GM19468 (cell line): ENCODE measurements around the gene RSL24D1.

Source experiments
- ATAC-seq: cut with Tn5 transposase; IDR thresholded peaks from one replicate; pipeline ENCODE4 v1.9.1; 2021; ENCODE audit warnings: mild to moderate bottlenecking, moderate library complexity, moderate number of reproducible peaks; ENCODE audit not compliant: unreplicated experiment; ENCODE audit errors: extremely low read depth

The RSL24D1 gene

DNA sequence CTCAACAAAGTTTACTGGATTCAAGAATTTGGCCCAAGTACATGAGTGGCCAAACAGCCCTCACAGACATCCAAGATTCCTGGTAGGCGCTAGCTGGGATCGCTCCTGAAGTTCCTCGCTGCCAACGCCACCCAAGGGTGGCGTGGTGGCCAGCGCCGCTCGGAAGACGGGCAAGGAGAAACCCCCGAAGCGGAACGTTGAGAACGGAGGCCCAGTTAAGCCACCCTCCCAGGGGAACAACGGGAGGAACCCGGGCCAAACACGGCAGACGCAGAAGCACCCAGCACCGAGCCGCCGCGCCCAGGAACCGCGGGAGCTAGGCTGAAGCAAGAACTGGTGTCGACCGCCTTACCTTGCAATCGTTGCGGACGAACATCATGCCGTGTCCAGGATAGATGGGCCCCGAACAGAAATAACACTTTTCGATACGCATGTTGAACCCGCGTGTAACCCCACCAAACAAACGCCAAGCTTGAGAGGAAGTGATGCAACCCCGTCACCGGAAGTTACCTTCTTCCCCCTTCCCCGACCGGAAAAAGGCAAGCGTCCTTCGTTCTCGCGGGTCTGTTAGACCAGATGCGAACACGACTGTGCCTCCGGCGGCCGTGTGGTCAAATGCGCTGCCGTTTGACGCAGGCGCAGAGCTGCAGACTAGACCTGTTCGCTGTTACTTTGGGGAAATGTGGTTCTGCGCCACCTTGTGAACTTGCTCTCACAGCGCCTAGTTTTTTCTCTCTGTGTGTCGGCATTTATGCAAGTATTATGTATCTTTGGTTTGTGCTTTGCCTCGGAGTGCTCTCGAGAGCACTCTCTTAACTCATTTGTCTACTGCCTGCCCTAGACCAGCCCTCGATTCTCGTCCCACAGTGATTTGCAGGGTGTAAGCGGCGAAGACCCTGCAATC, at the start of gene RSL24D1:
Gene RSL24D1, minus strand, starts transcription at position 484 of the 904 bp plus-strand sequence. Its CDS starts 51 bp downstream, at position 433.
- ATAC-seq, result peak; percentile 95

DNA sequence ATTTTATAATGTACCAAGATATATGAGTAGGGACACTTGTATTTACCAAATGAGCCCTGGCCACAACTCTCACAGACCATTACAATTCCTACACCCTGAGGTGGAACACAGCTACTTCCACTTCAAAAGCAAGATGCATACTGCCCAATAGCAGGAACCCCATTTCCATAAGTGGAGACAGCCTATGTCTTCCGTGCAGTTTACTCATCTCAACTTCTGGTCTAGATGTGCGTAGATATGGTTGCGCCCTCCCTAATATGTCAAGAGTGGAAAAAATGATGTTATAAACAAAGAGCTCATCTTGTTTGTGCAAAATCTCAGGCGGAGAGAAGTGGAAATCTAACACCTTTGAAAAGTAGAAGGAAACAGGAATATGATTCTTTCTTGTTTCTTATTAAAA, 48.3 kb upstream of the RSL24D1 start:
- no peak for ATAC-seq

- ATAC-seq, result no peak
Observed at GRCh38 chr15:55241891-55242290, 45.1 kb upstream of the RSL24D1 start.

DNA sequence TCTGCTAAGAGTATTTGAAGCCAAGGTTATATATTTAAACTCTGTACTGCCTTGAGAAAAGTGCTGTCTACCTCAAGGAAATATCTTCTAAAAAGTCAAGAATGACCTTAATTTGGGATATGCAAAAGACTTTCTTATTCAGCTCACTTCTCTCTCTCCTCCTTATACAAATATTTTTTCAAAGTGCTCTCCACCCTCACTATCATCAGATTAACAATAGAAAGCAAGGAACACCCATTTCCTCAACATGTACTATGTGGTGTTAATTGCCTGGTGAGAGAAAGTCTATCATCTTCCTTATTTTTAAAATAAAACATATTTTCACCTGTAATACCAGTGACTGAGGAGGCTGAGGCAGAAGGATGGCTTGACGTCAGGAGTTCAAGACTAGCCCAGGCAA, 44.4 kb upstream of the RSL24D1 start:
- ATAC-seq, result no peak

GRCh38 chr15:55240125-55240760, 43.5 kb upstream of the RSL24D1 start:
- no peak for ATAC-seq

DNA sequence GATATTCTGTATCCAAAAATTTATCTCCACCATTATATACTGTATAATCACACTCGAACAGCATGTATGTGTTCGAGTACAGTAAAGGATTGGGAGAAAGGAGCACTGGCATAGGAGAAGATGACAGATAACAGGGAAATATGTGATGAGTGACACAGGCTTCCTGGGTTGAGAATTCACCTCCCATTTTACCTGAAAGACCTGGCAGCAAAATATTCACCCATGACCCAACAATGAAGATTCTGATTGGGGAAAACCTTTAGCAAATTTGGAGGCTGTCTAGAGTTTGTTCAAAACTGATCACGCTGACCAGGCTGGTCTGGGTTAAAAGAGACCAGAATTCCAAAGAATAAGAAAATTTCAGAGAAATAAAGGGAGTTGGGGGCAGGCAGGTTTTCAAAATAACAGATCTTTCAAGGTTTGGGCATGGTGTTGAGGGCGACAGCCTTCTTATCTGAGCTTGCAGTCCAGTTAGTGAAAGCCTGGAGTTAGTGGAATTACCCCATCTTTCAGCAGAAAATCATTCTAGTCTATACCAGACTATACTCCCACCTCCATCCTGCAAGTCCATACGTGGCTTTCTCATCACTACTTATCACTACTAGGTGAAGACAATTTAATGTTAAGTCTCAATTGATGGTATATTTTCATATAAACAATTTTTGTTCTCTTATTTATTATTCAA, 42.8 kb upstream of the RSL24D1 start:
- no peak for ATAC-seq

- ATAC-seq, result no peak
Observed at GRCh38 chr15:55238877-55239276, 42.1 kb upstream of the RSL24D1 start.

DNA sequence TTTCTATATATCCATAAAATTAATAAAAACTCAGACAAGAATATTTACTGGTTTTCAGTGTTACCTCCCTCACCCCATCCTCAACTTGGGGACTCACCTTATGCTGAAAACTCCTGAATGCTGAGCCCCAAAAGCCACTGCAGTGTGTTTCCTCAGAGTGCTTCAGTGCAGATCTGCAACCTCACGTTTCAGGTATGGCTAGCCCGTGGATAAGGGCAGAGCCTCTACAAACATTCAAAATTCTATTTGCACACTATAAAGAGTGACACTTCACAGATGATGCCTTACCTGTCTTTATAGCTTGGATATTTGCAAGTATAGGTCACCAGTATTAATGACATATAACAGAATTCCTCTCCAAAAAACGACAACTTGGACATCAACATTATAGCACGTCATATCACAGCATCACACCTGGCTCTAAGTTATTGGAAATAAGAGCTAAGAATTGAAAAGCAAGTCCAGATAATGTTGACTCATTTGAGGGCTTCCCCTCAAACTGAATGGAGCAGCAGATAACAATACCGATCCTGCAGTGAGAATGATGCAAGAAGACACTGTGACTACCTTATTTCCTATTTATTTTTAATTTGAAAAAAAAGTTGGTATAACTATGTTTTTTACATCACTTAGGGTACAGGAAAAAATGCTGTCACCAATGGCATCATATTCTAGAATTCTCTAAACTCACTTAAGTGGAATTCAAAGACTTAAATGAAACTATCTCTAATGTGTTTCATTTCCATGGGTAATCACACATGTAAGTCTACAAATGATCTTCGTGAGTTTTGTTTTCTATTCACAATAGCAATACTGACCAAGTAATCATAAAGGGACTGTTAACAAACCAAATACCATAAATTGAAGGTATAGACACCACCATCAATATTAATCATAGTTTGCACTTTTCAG, 40.7 kb upstream of the RSL24D1 start:
- ATAC-seq, result no peak

DNA sequence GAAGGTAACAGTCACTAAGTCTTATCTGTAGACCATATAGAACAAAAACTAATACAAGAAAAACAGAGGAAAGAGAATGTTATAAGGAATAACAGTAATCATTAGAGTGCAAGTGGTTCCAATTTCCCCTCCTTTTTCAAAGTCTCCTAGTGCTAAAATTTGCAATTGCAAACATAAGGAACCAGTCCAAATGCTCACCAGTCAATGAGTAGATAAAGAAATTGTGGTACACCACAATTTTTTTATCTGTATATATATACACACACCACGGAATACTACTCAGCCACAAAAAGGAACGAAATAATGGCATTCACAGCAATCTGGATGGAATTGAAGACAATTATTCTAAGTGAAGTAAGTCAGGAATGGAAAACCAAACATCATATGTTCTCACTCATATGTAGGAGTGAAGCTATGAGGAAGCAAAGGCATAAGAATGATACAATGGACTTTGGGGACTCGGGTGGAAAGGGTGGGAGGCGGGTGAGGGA, 38.9 kb upstream of the RSL24D1 start:
- ATAC-seq, result no peak

DNA sequence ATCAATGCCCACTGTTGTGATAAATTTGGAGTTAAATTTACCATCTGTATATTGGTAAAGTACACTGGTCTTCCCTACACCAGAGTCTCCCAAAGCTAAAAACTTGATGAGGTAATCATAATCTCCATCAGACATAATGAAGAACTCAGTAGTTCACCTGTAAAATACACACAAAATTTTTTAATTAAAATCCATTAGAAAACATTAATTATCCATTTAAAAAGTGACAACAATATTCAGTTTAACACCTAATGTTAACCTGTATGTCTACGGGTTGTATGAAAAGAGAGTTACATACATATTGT, 38.0 kb upstream of the RSL24D1 start:
- ATAC-seq, result no peak

GRCh38 chr15:55234104-55234799, 37.5 kb upstream of the RSL24D1 start:
- no peak for ATAC-seq

- no peak for ATAC-seq
Observed at GRCh38 chr15:55231455-55231854, 34.7 kb upstream of the RSL24D1 start.

DNA sequence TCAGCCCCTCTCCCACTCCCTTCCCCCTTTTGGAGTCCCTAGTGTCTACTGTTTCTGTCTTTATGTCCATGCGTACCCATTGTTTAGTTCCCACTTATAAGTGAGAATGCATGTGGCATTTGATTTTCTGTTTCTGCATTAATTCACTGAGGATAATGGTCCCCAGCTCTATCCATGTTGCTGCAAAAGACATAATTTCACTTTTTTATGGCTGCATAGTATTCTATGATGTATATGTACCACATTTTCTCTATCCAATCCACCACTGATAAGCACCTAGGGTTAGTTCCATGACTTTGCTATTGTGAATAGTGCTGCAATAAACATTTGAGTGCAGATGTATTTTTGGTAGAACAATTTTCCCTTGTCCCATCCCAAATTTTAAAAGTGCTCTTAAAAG, 34.2 kb upstream of the RSL24D1 start:
- ATAC-seq, result no peak

DNA sequence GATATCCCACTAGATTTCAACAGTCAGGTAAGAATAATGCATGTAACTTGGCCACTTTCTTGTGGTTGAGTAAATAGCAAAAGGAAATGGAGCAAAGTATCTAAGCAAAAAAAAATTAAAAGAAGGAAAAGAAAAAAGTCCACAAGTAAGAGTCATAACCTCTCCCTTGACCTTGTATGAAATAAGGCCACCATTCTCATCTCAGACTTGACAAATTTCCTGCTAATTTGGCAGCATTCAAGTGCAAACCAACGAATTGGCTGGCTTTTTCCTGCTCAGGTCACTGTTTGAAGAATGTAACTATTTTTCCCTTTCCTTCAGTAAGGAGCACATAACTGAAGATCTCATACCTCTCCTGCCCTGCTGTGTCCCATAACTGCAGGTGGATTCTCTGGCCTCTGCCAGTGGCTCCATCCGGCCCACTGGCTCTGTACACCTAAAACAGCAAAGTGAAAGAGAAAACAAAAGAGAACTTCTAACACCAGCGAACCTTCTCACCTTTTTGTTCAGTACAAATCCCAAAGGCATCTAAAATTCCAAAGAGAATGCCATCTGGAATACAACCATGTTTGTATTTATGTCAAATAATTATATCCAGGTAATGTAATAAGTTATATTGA, 33.4 kb upstream of the RSL24D1 start:
- no peak for ATAC-seq

- no peak for ATAC-seq
Observed at GRCh38 chr15:55226127-55226526, 29.4 kb upstream of the RSL24D1 start.

DNA sequence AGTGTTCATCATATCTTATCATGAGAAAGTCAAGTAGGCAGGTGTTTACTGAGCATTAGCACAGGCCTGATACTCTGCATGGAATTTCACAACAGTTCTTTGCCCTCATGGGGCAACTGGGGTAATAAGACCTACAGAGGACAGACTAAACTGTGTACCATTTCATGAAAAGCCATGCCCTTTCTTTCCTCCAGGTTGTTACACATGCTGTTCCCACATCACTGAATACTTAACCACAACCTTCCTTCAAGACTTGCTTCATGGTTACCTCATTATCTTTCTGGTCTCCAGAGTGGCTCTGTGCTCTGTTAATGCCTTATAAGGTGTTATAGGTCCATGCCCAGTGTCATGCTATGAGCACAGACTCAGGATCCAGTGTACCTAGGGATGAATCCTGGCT, 28.2 kb upstream of the RSL24D1 start:
- ATAC-seq, result no peak

- ATAC-seq, result peak; percentile 39
Observed at GRCh38 chr15:55222588-55222987, 25.8 kb upstream of the RSL24D1 start.

DNA sequence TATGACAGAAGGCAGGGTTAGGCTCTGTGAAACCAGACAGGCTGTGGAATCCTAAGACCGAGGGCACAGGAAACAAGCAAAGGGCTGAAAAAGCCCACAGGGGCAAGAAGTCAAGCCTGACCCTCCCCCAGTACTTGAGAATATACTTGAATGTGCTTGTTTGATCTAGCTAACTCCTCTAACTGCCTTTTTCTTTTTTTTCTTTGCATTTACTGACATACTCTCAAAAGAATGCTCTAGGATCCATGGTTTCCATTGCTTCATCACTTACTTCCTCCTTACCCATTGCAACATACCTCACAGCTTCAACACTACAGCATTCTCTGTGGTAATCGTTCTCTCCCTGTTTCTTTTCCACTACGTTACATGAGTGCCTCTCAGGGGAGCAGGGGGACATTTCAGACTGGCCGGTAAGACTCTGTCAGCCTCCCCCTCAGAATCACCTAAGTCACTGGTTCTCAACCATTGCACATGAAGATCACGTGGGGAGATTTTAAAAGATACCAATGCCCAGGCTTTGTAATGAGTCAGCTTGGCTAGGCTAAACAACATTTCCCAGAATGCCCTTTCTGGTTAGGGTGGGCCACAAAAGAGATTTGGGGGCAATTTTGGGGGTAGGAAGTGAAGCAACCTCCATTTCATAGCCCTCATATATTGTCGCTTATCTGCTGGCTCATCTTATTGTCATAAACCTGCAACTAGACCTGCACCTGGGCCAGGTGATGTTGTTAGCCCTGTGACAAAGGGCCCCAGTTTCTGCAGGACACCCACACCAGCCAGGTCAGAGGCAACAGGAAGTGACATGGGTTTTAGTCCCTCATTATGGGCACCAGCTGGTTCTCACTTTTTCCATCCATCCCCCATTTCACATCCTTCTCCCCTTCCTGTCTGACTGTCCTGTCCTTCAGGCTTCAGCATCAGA, 24.6 kb upstream of the RSL24D1 start:
- peak; percentile 22 for ATAC-seq
